Thymus (tissue), 11 donors: Measurements from ENCODE around the gene C6orf89. TPM values are rescaled to one million over a fixed set of nuclear protein-coding genes. Genes with fewer than 3 reads are reported as not detected.

Experiments
- DNase-seq, 9 donors: peaks; one replicate each; pipeline ENCODE4 v3.0.0-alpha.2; 2013; ENCODE audit warnings: low spot score in 9 of 9, low read depth in 6 of 9, missing footprints in 1 of 9
- H3K27ac ChIP-seq, 2 donors: one replicate each; pipeline ENCODE4 v1.5.1; 2013; ENCODE audit warnings: control low read depth in 1 of 2, low read depth in 1 of 2, low read length in 1 of 2, mild to moderate bottlenecking in 1 of 2, moderate library complexity in 1 of 2
- H3K27me3 ChIP-seq, 2 donors: one replicate each; pipeline ENCODE4 v1.5.1; 2013; ENCODE audit warnings: low read length in 1 of 2; ENCODE audit not compliant: control insufficient read depth in 2 of 2, insufficient read depth in 1 of 2
- H3K36me3 ChIP-seq, 2 donors: one replicate each; pipeline ENCODE4 v1.5.1; 2013; ENCODE audit warnings: low read length in 1 of 2, mild to moderate bottlenecking in 1 of 2, moderate library complexity in 1 of 2; ENCODE audit not compliant: control insufficient read depth in 2 of 2, insufficient read depth in 2 of 2
- H3K4me1 ChIP-seq, 2 donors: one replicate each; pipeline ENCODE4 v1.5.1; 2013; ENCODE audit warnings: low read length in 2 of 2; ENCODE audit not compliant: control insufficient read depth in 2 of 2, insufficient read depth in 2 of 2
- H3K4me3 ChIP-seq, 2 donors: one replicate each; pipeline ENCODE4 v1.5.1; 2013; ENCODE audit warnings: low read length in 2 of 2, control low read depth in 1 of 2, mild to moderate bottlenecking in 1 of 2
- H3K9me3 ChIP-seq, 2 donors: one replicate each; pipeline ENCODE4 v1.5.1; 2013; ENCODE audit warnings: low read length in 1 of 2, mild to moderate bottlenecking in 1 of 2; ENCODE audit not compliant: control insufficient read depth in 2 of 2, insufficient read depth in 1 of 2
- WGBS: extraction: QIAGEN DNeasy Blood & Tissue Kit; methylation state at CpG from one replicate; pipeline ENCODE4 v1.1.7; 2013; 5-methylcytosine and 5-hydroxymethylcytosine counted together
- polyA plus RNA-seq: library from polyadenylated mRNA; stranded (reverse); fragments of 200-250 nt; gene quantifications from one replicate; pipeline ENCODE4 v1.2.3, GENCODE V29; 2013
- total RNA-seq: library from RNA; stranded (reverse); fragments of 120-200 nt; gene quantifications from one replicate; pipeline ENCODE4 v1.2.4, GENCODE V29; 2013
- donor health status: healthy.

C6orf89 gene
- total and polyA plus RNA-seq, 2 donors, result 19.5 to 20.5 TPM

DNA sequence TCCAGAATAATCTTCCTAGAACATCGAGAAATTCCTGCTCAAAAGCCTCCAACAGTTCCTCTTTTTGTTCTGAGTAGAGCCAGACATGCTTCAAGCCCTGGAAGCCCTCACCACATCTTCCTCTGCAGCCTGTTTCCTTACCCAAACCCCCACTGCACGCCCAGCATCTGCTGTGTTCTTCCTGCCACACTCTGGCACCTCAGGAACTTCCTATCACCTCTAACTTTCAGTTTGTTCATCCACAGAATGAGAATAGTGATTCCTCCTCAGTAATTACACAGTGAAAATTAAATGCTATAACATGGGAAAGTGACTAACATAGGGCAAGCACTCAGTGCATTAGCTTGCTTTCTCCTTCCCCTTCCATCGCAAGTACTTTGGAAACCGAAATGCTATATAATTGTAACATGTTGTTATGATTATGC, 26.3 kb downstream of the C6orf89 start:
- H3K36me3 ChIP-seq, result peaks cover 31 to 32% of the 10 kb centered on the region in 2 donors

DNA sequence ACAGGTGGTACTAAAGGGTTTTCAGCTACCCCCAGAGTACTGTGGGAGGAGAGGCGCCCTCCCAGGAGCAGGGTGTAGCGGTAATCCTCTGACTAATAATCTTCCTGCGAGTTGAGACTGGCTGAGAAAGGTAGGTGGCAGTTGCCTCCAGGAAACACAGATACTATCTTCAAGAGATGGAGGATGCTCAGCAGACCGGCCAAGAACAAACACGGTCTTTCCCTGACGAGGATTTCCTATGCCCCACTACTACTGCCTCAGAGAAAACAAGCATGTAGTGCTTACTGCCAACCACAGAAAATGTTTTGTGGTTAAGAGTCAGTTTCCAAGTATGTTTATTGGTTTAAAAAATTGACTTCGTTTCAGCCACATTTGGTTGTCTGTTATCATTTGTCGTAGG, 26.8 kb downstream of the C6orf89 start:
- 3% methylated on average over 8 of the region's 8 CpGs for WGBS
- H3K36me3 ChIP-seq, result peaks cover 35 to 36% of the 10 kb centered on the region in 2 donors
- peak overlapping the region; percentile 92 for H3K27ac ChIP-seq
- H3K27me3 ChIP-seq, result no peaks in the 10 kb centered on the region
- peaks cover 29 to 71% of the 10 kb centered on the region in 2 donors for H3K4me1 ChIP-seq
- peak overlapping the region; percentile 29 to 30 for H3K4me3 ChIP-seq
- DNase-seq, result peak; percentile 49 to 90 (median 67)
- no peaks in the 10 kb centered on the region for H3K9me3 ChIP-seq

More for the DNA sequence above, 26.3 kb downstream of the C6orf89 start:
- DNase-seq, result peak; percentile 29 to 81 (median 51)
- H3K4me3 ChIP-seq, result peak overlapping the region; percentile 29 to 30
- H3K27ac ChIP-seq, result peak overlapping the region; percentile 82 to 92
- no peaks in the 10 kb centered on the region for H3K9me3 ChIP-seq
- 3% methylated on average over 4 of the region's 4 CpGs for WGBS
- H3K4me1 ChIP-seq, result peaks cover 29 to 73% of the 10 kb centered on the region in 2 donors
- no peaks in the 10 kb centered on the region for H3K27me3 ChIP-seq

DNA sequence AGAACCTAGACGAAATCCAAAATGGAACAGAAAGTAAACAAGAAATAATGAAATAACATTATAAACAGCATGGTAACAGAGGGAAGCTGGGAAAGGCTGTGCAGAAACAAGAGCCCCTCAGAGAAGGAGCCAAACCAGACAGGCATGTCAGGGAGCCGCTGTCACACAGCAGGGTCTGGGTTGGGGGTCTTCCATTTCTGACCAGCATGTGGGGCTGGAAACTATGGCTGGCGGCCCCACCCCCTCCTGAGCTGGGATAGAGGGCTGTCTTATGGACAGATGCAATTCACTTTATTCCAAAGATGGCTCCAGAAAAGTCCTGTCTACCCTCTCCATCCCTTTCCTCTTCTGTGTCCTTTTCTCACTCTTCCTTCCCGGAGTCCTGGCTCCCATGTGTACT, 27.3 kb downstream of the C6orf89 start:
- H3K36me3 ChIP-seq, result peaks cover 37 to 40% of the 10 kb centered on the region in 2 donors
- 62% methylated on average over 4 of the region's 4 CpGs for WGBS
- no peaks in the 10 kb centered on the region for H3K9me3 ChIP-seq
- DNase-seq, result no peak
- H3K4me3 ChIP-seq, result no peak overlapping the region
- H3K4me1 ChIP-seq, result peaks cover 24 to 66% of the 10 kb centered on the region in 2 donors
- H3K27me3 ChIP-seq, result no peaks in the 10 kb centered on the region
- peak overlapping the region; percentile 92 for H3K27ac ChIP-seq

DNA sequence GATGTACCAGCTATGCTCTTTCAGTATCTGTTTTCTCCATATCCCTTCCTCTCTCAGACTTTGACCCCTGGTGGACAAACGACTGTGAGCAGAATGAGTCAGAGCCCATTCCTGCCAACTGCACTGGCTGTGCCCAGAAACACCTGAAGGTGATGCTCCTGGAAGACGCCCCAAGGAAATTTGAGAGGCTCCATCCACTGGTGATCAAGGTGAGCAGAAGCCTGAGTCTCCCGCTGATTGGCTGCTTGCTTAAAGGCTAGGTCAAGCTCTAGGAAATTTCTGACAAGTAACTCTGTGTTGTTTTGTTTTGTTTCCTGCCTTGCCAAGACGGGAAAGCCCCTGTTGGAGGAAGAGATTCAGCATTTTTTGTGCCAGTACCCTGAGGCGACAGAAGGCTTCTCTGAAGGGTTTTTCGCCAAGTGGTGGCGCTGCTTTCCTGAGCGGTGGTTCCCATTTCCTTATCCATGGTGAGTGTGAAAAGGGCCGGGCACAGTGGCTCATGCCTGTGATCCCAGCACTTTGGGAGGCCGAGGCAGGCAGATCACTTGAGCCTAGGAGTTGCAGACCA, 28.6 kb downstream of the C6orf89 start:
- H3K36me3 ChIP-seq, result peaks cover 38 to 49% of the 10 kb centered on the region in 2 donors
- H3K4me3 ChIP-seq, result no peak overlapping the region
- H3K9me3 ChIP-seq, result no peaks in the 10 kb centered on the region
- peak overlapping the region; percentile 42 to 92 for H3K27ac ChIP-seq
- DNase-seq, result no peak
- peaks cover 24 to 71% of the 10 kb centered on the region in 2 donors for H3K4me1 ChIP-seq
- H3K27me3 ChIP-seq, result no peaks in the 10 kb centered on the region
- 92% methylated on average over 10 of the region's 10 CpGs for WGBS

DNA sequence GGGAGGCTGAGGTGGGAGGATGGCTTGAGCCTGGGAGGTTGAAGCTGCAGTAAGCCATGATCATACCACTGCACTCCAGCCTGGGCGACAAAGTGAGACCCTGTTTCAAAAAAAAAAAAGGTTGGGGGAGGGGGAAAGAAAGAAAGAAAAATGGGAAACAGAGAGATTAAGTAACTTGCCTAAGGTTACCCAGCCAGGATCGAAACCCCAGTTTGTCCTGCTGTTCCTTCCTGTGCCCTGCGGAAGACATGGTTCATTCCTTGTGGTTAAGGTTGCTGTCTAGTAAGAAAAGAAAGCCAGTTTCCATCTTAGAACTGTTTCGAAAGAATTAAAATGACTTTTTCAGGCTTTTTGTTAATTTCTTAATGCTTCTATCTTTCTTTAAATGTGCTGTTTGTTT, 29.8 kb downstream of the C6orf89 start:
- Histone ChIP-seq H3K9me3 (no peaks in the 10 kb centered on the region), H3K27ac (no peak overlapping the region), H3K36me3 (peaks cover 46 to 62% of the 10 kb centered on the region in 2 donors), H3K4me3 (no peak overlapping the region), H3K4me1 (peaks cover 24 to 67% of the 10 kb centered on the region in 2 donors), H3K27me3 (no peaks in the 10 kb centered on the region)
- 87% methylated on average over 4 of the region's 4 CpGs for WGBS
- DNase-seq, result no peak

DNA sequence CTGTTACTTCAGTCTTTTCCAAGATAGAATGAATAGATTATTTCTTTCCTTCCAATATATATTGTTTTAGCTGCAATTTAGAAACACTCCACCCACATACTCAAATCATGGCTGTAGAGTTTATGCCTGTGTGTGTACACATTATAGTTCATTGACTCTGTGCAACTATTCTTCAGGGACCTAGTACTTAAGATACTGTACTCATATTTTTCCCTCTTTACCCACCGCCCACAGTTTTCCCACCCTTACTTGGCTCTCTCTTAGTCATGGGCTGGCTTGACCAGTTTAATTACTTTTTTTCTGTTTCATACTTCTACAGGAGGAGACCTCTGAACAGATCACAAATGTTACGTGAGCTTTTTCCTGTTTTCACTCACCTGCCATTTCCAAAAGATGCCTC, 30.4 kb downstream of the C6orf89 start:
- DNase-seq, result no peak
- no peaks in the 10 kb centered on the region for H3K27me3 ChIP-seq
- peaks cover 24 to 69% of the 10 kb centered on the region in 2 donors for H3K4me1 ChIP-seq
- peak overlapping the region in 1 of 2 donors; percentile 8 for H3K27ac ChIP-seq
- peaks cover 46 to 67% of the 10 kb centered on the region in 2 donors for H3K36me3 ChIP-seq
- WGBS, result 97% methylated on average over 2 of the region's 2 CpGs
- no peaks in the 10 kb centered on the region for H3K9me3 ChIP-seq
- H3K4me3 ChIP-seq, result no peak overlapping the region

DNA sequence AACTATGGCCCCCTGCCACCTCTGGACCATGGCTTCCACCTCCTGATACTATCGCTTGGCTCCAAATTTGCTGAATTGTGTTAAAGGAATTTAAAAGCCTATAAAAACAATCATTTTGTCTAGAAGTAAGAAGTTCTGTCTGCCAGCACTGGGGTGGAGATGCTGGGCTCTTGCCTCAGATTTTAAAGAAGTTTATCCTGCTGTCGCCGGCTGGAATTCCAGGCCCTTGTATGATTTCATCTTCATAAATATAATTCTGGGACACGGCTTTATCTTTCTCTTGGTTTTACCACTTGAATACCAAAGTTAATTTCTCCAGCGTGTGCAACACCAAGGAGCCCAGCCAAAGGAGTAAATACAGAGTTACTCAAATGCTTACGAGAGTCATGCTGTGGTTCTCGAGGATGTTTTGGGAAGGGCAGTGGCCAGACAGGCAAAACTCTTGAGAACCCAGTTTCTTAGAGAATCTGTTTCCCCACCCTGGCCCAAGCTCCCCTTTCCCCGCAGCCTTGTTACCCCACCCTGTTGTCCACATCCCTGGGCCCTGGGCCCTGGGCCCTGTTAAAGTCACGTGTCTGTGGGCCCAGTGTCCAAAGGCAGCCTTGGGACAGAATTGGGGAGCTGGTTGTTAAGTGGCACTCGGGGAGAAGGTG, 31.9 kb downstream of the C6orf89 start:
- Histone ChIP-seq H3K4me3 (no peak overlapping the region), H3K27ac (no peak overlapping the region), H3K36me3 (peaks cover 46 to 75% of the 10 kb centered on the region in 2 donors), H3K27me3 (no peaks in the 10 kb centered on the region), H3K4me1 (peaks cover 13 to 57% of the 10 kb centered on the region in 2 donors), H3K9me3 (peaks cover 0 to 3% of the 10 kb centered on the region in 2 donors)
- 98% methylated on average over 10 of the region's 10 CpGs for WGBS
- DNase-seq, result no peak

DNA sequence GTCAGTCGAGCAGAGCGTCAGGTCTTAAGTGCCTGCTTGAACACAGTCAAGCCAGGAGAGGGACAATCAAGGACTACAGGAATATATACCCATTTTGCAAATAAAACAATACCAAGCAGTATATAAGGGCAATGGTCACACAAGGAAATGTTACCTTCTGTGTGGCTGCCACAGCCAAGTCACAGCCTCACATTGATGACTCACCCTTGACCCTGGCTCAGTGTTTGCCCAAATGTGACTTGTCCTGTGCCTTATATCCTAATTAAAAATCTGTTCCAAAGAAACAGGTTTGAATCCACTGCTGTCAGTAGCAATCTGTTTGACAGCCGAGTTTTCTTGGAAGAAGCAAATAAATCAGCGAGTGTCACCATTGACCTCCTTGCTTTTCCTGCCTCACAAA, 34.3 kb downstream of the C6orf89 start:
- Histone ChIP-seq H3K4me1 (peaks cover 18 to 56% of the 10 kb centered on the region in 2 donors), H3K36me3 (peaks cover 41 to 71% of the 10 kb centered on the region in 2 donors), H3K4me3 (no peak overlapping the region), H3K27me3 (no peaks in the 10 kb centered on the region), H3K27ac (peak overlapping the region in 1 of 2 donors; percentile 13), H3K9me3 (peaks cover 0 to 3% of the 10 kb centered on the region in 2 donors)
- 97% methylated on average over 4 of the region's 4 CpGs for WGBS
- no peak for DNase-seq

DNA sequence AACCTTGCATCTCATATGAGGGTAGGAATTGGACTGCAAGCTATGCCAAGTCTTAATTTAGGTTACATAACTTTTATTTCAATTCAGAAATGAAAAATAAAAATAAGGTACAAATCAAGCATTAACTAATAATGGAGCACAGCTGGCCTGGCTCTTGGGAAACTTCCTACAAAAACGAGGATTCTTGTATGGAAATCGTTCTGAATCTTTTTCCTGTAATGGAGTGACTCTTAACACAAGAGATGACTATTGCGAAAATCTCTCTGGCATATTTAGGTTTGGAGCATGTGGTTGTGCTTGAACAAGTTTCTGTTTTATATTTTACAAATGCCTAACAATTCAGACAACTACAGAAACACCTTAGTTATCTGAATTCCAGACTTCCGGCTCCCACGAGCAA, 34.8 kb downstream of the C6orf89 start:
- peaks cover 18 to 56% of the 10 kb centered on the region in 2 donors for H3K4me1 ChIP-seq
- no peak overlapping the region for H3K4me3 ChIP-seq
- H3K9me3 ChIP-seq, result peaks cover 0 to 3% of the 10 kb centered on the region in 2 donors
- no peaks in the 10 kb centered on the region for H3K27me3 ChIP-seq
- WGBS, result 98% methylated on average over 5 of the region's 5 CpGs
- H3K36me3 ChIP-seq, result peaks cover 39 to 71% of the 10 kb centered on the region in 2 donors
- H3K27ac ChIP-seq, result no peak overlapping the region
- no peak for DNase-seq
